Trophoblast cell (in vitro differentiated cells and primary cell): ENCODE measurements around the gene GTF3C6.

Experiments used
- DNase-seq, 2 donors: peaks; one replicate each; pipeline ENCODE4 v3.0.0-alpha.2; 2016
- H2AFZ ChIP-seq: 2 replicates; pipeline ENCODE4 v1.6.1; 2013; ENCODE audit warnings: low read length, moderate library complexity, mild to moderate bottlenecking; ENCODE audit not compliant: insufficient read depth, poor library complexity
- H2AK5ac ChIP-seq: 2 replicates; pipeline ENCODE4 v1.6.1; 2013; ENCODE audit warnings: mild to moderate bottlenecking, low read length
- H2BK120ac ChIP-seq: 2 replicates; pipeline ENCODE4 v1.6.1; 2013; ENCODE audit warnings: low read length, mild to moderate bottlenecking, moderate library complexity; ENCODE audit not compliant: insufficient read depth, poor library complexity
- H2BK12ac ChIP-seq: 2 replicates; pipeline ENCODE4 v1.6.1; 2013; ENCODE audit warnings: mild to moderate bottlenecking, low read length, moderate library complexity
- H2BK5ac ChIP-seq: 2 replicates; pipeline ENCODE4 v1.6.1; 2013; ENCODE audit warnings: low read length, low read depth, moderate library complexity, mild to moderate bottlenecking; ENCODE audit not compliant: poor library complexity
- H3K14ac ChIP-seq: 2 replicates; pipeline ENCODE4 v1.6.1; 2013; ENCODE audit warnings: mild to moderate bottlenecking, low read length
- H3K18ac ChIP-seq: 2 replicates; pipeline ENCODE4 v1.6.1; 2013; ENCODE audit warnings: mild to moderate bottlenecking, low read length
- H3K23ac ChIP-seq: 2 replicates; pipeline ENCODE4 v1.6.1; 2013; ENCODE audit warnings: low read length
- H3K27ac ChIP-seq: 2 replicates; pipeline ENCODE4 v1.5.1; 2013; ENCODE audit warnings: low read depth, mild to moderate bottlenecking, inconsistent platforms, low read length, moderate library complexity
- H3K27me3 ChIP-seq: 2 replicates; pipeline ENCODE4 v1.6.1; 2013; ENCODE audit warnings: inconsistent platforms, mild to moderate bottlenecking, low read length, moderate library complexity; ENCODE audit not compliant: insufficient read depth
- H3K36me3 ChIP-seq, 2 experiments: 1 replicate in 1 of 2; 2 replicates in 1 of 2; pipeline ENCODE4 v1.6.1; 2013; ENCODE audit warnings: low read length in 2 of 2, mild to moderate bottlenecking in 2 of 2, moderate library complexity in 1 of 2; ENCODE audit not compliant: insufficient read depth in 2 of 2, control insufficient read depth in 1 of 2
- H3K4ac ChIP-seq: 2 replicates; pipeline ENCODE4 v1.6.1; 2013; ENCODE audit warnings: low read depth, mild to moderate bottlenecking, low read length, moderate library complexity
- H3K4me1 ChIP-seq, 2 experiments: 1 replicate in 1 of 2; 2 replicates in 1 of 2; pipeline ENCODE4 v1.6.1; 2013; ENCODE audit warnings: low read length in 2 of 2, mild to moderate bottlenecking in 2 of 2, moderate library complexity in 1 of 2; ENCODE audit not compliant: insufficient read depth in 2 of 2, control insufficient read depth in 1 of 2
- H3K4me2 ChIP-seq: 2 replicates; pipeline ENCODE4 v1.6.1; 2013; ENCODE audit warnings: inconsistent platforms, mild to moderate bottlenecking, low read length, moderate library complexity
- H3K4me3 ChIP-seq: 2 replicates; pipeline ENCODE4 v1.5.1; 2013; ENCODE audit warnings: mild to moderate bottlenecking, low read depth, low read length, inconsistent platforms
- H3K79me1 ChIP-seq: one replicate; pipeline ENCODE4 v1.6.1; 2013; ENCODE audit warnings: low read length
- H3K79me2 ChIP-seq: 2 replicates; pipeline ENCODE4 v1.6.1; 2013; ENCODE audit warnings: low read length, mild to moderate bottlenecking; ENCODE audit not compliant: control insufficient read depth, insufficient read depth, poor library complexity
- H3K9ac ChIP-seq: 2 replicates; pipeline ENCODE4 v1.6.1; 2013; ENCODE audit warnings: mild to moderate bottlenecking, low read length
- H3K9me3 ChIP-seq: 2 replicates; pipeline ENCODE4 v1.6.1; 2013; ENCODE audit warnings: low read depth, mild to moderate bottlenecking, control low read depth, inconsistent platforms, low read length; ENCODE audit not compliant: insufficient read depth
- H4K12ac ChIP-seq: 2 replicates; pipeline ENCODE4 v1.6.1; 2013; ENCODE audit warnings: low read depth, mild to moderate bottlenecking, low read length, moderate library complexity
- H4K8ac ChIP-seq: 2 replicates; pipeline ENCODE4 v1.6.1; 2013; ENCODE audit warnings: low read depth, mild to moderate bottlenecking, low read length, moderate library complexity
- H4K91ac ChIP-seq: one replicate; pipeline ENCODE4 v1.6.1; 2013; ENCODE audit warnings: low read depth, mild to moderate bottlenecking, low read length, moderate library complexity
- WGBS: extraction: QIAGEN DNeasy Blood & Tissue Kit; methylation state at CpG from one replicate; pipeline ENCODE4 v1.1.7; 2013; ENCODE audit warnings: missing lambda C conversion rate; ENCODE audit not compliant: insufficient read length, insufficient coverage; ENCODE audit errors: extremely low coverage; 5-methylcytosine and 5-hydroxymethylcytosine counted together

The GTF3C6 gene

GRCh38 chr6:110979565-110980101 is 21.1 kb downstream of the GTF3C6 start:
- Histone ChIP-seq H2AFZ (no peak overlapping the region), H3K4ac (no peak overlapping the region), H4K12ac (no peak overlapping the region), H2BK120ac (no peak overlapping the region), H3K27me3 (no peaks in the 10 kb centered on the region), H3K79me2 (peaks cover 9% of the 10 kb centered on the region), H3K4me3 (no peak overlapping the region), H3K18ac (no peak overlapping the region), H3K79me1 (peaks cover 7% of the 10 kb centered on the region), H2AK5ac (no peak overlapping the region), H2BK12ac (no peak overlapping the region), H2BK5ac (no peak overlapping the region), H3K4me1 (no peaks in the 10 kb centered on the region), H3K27ac (no peak overlapping the region), H3K23ac (no peak overlapping the region), H3K36me3 (no peaks in the 10 kb centered on the region), H3K9me3 (no peaks in the 10 kb centered on the region), H4K91ac (no peak overlapping the region), H4K8ac (no peak overlapping the region), H3K14ac (no peak overlapping the region), H3K9ac (no peak overlapping the region), H3K4me2 (no peak overlapping the region)
- WGBS = no CpG with 5 or more reads among the region's 9 CpGs
- DNase-seq = no peak

GRCh38 chr6:110980227-110980626 is 21.7 kb downstream of the GTF3C6 start:
- peaks cover 9% of the 10 kb centered on the region for H3K79me2 ChIP-seq
- H3K27me3 ChIP-seq = no peaks in the 10 kb centered on the region
- H3K9ac ChIP-seq = no peak overlapping the region
- H2AFZ ChIP-seq = no peak overlapping the region
- H3K23ac ChIP-seq = no peak overlapping the region
- H4K8ac ChIP-seq = no peak overlapping the region
- peak in 1 of 2 donors; percentile 22 for DNase-seq
- no peak overlapping the region for H3K18ac ChIP-seq
- no peak overlapping the region for H3K4ac ChIP-seq
- H2BK12ac ChIP-seq = no peak overlapping the region
- H3K79me1 ChIP-seq = peaks cover 7% of the 10 kb centered on the region
- H2BK120ac ChIP-seq = no peak overlapping the region
- no peak overlapping the region for H2AK5ac ChIP-seq
- no peak overlapping the region for H3K14ac ChIP-seq
- H2BK5ac ChIP-seq = no peak overlapping the region
- H4K12ac ChIP-seq = no peak overlapping the region
- no peaks in the 10 kb centered on the region for H3K36me3 ChIP-seq
- H3K4me1 ChIP-seq = no peaks in the 10 kb centered on the region
- H3K4me2 ChIP-seq = no peak overlapping the region
- no peak overlapping the region for H3K4me3 ChIP-seq
- no peak overlapping the region for H4K91ac ChIP-seq
- no peaks in the 10 kb centered on the region for H3K9me3 ChIP-seq
- no peak overlapping the region for H3K27ac ChIP-seq
- WGBS = no CpG with 5 or more reads among the region's 5 CpGs

GRCh38 chr6:110980648-110981047 is 22.1 kb downstream of the GTF3C6 start:
- Histone ChIP-seq H3K4ac (no peak overlapping the region), H4K12ac (no peak overlapping the region), H2AK5ac (no peak overlapping the region), H3K4me2 (peak overlapping the region; percentile 70), H3K23ac (no peak overlapping the region), H3K4me3 (no peak overlapping the region), H4K8ac (no peak overlapping the region), H3K9ac (no peak overlapping the region), H3K27ac (no peak overlapping the region), H3K18ac (no peak overlapping the region), H2AFZ (no peak overlapping the region), H2BK120ac (no peak overlapping the region), H3K4me1 (no peaks in the 10 kb centered on the region), H3K36me3 (no peaks in the 10 kb centered on the region), H2BK12ac (no peak overlapping the region), H3K27me3 (no peaks in the 10 kb centered on the region), H3K79me2 (peaks cover 9% of the 10 kb centered on the region), H3K9me3 (no peaks in the 10 kb centered on the region), H4K91ac (no peak overlapping the region), H3K79me1 (peaks cover 7% of the 10 kb centered on the region), H3K14ac (no peak overlapping the region), H2BK5ac (no peak overlapping the region)
- DNase-seq = no peak
- no CpG with 5 or more reads among the region's 9 CpGs for WGBS

GRCh38 chr6:110981202-110981600 is 22.7 kb downstream of the GTF3C6 start:
- Histone ChIP-seq H3K9ac (peak overlapping the region; percentile 72), H3K27ac (no peak overlapping the region), H2BK5ac (no peak overlapping the region), H4K12ac (no peak overlapping the region), H2BK12ac (no peak overlapping the region), H4K8ac (peak overlapping the region; percentile 29), H4K91ac (no peak overlapping the region), H3K36me3 (peaks cover 0 to 4% of the 10 kb centered on the region in 2 experiments), H3K79me2 (peaks cover 9% of the 10 kb centered on the region), H3K23ac (no peak overlapping the region), H2AFZ (no peak overlapping the region), H3K4ac (no peak overlapping the region), H3K9me3 (no peaks in the 10 kb centered on the region), H3K18ac (no peak overlapping the region), H2BK120ac (no peak overlapping the region), H3K27me3 (no peaks in the 10 kb centered on the region), H3K14ac (no peak overlapping the region), H3K4me2 (peak overlapping the region; percentile 70), H3K4me1 (no peaks in the 10 kb centered on the region), H2AK5ac (no peak overlapping the region), H3K79me1 (peaks cover 7% of the 10 kb centered on the region), H3K4me3 (peak overlapping the region; percentile 80)
- no CpG with 5 or more reads among the region's 9 CpGs for WGBS
- DNase-seq = peak in 1 of 2 donors; percentile 8
